IPS-NIHi7 (cell line): Measurements from ENCODE around the gene RBP4.
"Not testable (repeated sequence)": the region's sequence is repeated elsewhere in the genome, so short reads cannot be mapped to it uniquely, and the experiment has no call there.

Source experiments
- DNase-seq: peaks from one replicate; pipeline ENCODE4 v3.0.0; 2012; ENCODE audit warnings: mixed read lengths; ENCODE audit errors: extremely low spot score

Gene RBP4

GRCh38 chr10:93566435-93567276, 34.4 kb downstream of the RBP4 start, which contains the start of gene FFAR4:
Gene FFAR4 (plus strand): TSS chr10:93566665. CDS start chr10:93566721, 56 bp downstream.
- DNase-seq: peak; percentile 68

GRCh38 chr10:93565446-93565845, 35.6 kb downstream of the RBP4 start:
- DNase-seq: no peak

- no peak for DNase-seq
Measured at GRCh38 chr10:93560541-93560940, 40.5 kb downstream of the RBP4 start.

GRCh38 chr10:93559490-93559889, 41.5 kb downstream of the RBP4 start:
- DNase-seq: no peak

- DNase-seq: peak; percentile 92
Measured at GRCh38 chr10:93554760-93555432, 46.1 kb downstream of the RBP4 start.

GRCh38 chr10:93554316-93554663, 46.7 kb downstream of the RBP4 start:
- DNase-seq: no peak

GRCh38 chr10:93553482-93554315, 47.3 kb downstream of the RBP4 start:
- DNase-seq: no peak

- no peak for DNase-seq
Measured at GRCh38 chr10:93552780-93553179, 48.3 kb downstream of the RBP4 start.

- no peak for DNase-seq
Measured at GRCh38 chr10:93550606-93551005, 50.4 kb downstream of the RBP4 start.

GRCh38 chr10:93548376-93549071, 52.5 kb downstream of the RBP4 start:
- no peak for DNase-seq

- no peak for DNase-seq
Measured at GRCh38 chr10:93547522-93547921, 53.5 kb downstream of the RBP4 start.

GRCh38 chr10:93546995-93547394, 54.0 kb downstream of the RBP4 start:
- not testable (repeated sequence) for DNase-seq

GRCh38 chr10:93542358-93542791, 58.7 kb downstream of the RBP4 start:
- no peak for DNase-seq
